ENCODE data around the gene CNOT1.
"Not testable (repeated sequence)": the region's sequence is repeated elsewhere in the genome, so short reads cannot be mapped to it uniquely, and the experiment has no call there.

CNOT1 gene

DNA sequence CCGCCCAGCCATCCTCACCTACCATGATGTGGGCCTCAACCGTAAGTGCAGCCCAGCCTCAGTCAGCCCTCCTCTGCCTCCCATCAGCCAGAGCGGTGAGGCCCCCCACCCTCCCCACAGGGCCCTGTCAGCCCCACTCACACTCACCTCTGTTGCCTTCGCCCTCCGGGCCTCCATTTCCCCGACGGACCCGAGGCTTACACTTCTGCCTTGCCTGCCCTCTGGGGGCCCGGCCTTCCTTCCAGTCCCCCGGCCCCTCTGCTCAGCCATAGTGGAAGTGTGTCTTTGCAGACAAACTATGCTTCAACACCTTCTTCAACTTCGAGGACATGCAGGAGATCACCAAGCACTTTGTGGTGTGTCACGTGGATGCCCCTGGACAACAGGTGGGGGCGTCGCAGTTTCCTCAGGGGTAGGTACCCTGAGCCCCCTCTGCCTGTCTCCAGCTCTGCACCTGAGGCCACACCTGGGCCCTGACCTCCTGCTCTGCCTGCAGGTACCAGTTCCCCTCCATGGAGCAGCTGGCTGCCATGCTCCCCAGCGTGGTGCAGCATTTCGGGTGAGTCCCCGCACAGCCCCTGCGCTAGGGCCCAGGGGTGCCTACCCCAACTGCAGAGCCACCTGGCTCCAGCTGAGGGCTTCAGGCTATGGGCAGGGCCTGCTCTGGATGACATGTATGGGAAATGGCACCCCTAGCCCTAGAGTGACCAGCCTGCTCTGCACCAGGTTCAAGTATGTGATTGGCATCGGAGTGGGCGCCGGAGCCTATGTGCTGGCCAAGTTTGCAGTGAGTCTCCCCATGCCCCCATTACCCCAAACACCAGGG is 125.5 kb downstream of the CNOT1 start:
- no peak for DNase-seq (ENCODE audit: low read depth in 4 of 4, low spot score in 1 of 4)

DNA sequence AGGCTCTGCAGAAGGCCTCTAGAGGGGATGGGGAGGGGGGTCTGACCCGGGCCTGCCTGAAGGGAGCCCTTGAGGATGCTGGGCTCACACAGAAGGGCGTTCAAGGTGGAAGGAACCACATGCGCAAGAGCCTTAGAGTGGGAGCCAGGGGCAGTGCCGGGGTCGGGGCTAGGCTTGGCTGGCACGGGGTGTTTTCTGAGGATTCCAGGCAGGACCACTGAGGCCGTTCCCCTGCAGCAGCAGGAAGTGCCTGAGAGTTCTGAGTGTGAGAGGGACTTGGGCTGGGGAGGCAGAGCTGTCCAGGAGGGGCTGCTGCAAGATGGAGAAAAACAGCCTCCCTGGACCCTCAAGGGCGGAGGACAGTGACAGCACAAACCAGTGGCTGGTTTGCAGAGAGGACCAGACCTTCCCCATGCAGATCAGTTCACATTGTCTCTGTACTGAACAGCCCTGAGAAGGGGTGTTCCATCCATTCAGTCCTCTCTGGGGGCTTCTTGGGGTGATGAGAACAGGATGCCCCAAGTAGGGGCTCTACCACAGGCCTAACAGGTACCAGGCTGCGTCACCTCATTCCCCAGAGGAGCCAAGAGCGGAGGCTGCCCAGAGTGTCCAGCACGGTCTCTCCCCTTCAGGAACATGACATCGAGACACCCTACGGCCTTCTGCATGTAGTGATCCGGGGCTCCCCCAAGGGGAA is 126.3 kb downstream of the CNOT1 start:
- no peak for DNase-seq (ENCODE audit: low read depth in 4 of 4, low spot score in 1 of 4)

DNA sequence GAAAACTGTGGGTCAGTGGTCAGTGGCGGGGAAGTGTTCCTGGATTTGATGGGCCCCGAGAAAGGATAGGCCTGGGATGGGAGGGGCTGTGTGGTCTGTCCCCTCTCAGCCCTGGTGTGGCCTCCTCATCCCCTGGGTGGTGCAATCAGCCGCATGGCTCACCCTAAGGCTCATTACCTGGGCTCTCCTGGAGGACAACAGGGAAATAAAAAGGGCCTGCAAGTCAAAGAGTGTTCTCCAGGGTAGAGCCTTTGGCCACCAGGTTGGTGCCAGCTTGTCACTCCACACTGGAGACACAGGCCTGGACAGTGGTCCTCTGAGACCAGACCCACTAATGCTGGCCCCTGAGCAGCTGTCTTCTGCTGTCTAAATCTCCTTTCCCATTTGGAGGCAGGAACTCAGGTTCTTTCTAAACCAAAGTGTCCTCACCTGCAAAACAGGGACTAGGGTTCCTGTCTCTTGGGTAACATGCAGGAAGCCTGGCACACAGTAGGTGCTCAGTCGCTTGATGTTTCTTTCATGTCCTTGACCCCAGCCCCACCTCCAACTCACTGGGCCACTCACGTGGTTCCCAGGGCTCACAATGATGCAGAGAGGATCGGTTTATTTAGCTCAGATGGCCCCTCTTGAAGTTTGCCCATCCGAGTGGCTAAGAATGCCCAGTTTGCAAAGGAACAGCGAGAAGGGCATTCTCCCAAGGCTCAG is 127.3 kb downstream of the CNOT1 start:
- no peak for DNase-seq (ENCODE audit: low read depth in 4 of 4, low spot score in 1 of 4)

DNA sequence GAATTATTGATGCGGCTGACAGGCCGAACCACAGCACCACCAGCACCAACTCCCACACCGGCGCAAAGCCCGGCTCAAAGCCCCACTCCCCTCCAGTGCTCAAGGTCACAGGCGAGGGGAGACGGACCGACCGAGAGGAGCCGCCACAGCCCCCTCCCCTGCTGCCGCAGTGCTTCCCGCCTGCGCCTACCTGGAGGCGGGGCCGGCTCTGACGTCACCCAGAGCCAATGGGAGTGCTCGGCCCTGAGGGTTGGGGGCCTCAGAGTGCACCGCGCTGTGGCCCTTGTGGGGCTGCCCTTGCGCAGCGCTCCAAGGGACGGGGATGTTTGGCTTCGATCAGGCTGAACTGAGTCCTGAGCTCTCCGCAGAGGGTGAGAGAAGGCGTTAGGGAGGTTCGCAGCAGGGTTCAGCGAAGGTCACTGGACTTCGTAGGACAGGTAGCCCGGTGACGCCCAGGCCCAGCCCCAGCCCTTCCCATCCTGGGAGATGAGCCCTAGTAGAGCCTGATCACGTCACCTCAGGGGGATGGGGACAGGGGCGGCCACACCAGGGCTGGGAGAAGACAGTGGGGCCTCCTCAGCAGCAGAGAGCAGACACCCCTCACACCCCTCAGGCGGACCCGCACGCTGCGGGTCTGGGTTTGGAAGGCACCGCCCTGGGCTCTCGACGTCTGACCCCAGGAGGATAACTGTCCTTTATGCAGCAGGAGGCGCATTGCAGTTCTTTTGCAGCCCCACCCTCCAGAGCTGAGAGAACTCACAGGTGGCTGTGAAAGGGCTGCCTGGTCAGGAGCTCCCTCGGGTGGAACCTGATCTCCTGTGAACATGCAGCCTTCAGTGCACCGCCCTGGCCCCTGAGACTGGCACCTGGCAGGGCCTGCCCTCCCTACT is 128.1 kb downstream of the CNOT1 start:
- DNase-seq (ENCODE audit: low read depth in 4 of 4, low spot score in 1 of 4), result peak in 1 of 4 experiments; percentile 42

DNA sequence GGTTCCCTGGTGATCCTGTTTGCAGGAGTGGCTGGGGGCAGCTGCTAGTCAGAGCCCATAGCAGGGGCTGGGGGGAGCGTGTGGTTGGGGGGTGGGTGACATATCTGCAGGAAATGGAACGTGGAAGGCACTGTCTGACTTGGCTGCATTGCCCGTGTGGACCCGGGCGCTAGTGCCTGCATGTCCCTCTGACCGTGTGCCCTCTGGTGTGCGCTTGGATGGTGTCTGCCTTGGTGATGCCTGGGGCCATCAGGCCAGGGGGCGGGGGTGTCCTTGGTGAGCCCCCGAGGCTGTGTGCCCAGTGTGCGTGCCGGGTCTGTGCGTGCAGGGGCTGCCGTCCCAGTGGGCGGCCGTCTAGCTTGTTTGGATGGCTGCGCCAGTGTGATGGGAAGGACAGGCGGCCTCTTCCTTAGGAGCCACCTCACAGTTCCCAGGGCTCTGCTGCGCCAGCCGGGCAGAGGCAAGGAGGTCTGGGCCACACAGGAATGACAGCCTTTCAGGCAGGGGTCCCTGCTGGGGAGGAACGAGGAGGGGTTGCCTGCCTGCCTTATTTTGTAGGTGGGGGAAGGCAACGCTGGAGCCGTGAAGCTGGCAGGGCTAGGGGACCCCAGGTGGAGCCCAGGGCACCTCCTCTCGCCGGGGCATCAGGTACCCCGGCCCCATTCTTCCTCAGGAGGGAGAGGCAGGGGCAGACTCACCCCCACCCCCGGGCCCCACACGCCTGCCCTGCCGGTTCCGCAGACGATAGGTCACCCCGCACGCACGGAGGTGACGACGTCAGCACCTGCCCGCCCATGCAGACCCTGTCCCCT is 129.0 kb downstream of the CNOT1 start:
- DNase-seq (ENCODE audit: low read depth in 4 of 4, low spot score in 1 of 4), result no peak

DNA sequence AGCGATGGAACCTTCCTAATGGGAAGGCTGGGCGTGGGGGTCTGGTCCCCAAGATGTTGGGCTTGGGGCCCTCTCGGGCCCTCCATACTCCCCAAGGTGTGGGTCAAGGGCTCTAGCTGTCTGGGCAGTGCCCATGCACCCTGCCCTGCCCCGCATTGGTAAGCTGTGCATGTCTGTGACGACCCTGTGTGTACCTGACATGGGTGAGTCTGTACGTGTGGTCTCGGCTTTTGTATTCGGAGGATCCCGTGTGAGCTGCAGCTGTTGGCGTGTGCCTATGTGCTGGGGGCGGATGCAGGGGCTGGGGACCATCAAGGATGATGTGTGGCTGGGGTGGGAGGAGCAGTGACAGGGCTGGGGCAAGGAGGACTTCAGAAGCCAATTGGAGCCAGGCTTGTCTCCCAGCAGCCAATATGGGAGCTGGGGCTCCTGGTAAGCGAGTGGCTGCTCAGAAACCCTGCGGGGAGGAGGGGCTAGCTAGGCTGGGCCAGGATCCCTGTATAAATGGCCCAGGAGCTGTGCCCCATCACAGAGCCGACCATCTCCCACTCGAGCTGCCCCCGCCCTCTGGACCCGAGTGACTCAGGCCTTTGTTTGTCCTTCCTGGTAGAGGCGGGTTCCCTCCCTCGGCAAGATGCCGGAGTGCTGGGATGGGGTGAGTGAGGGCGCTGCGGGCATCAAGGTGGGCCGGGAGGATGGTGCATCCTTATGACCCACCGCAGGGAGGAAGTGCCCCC is 129.8 kb downstream of the CNOT1 start, which contains the start of gene NDRG4:
Gene NDRG4, plus strand, starts transcription at position 529 of the 737 bp plus-strand sequence. Its CDS starts 106 bp downstream, at position 635.
- no peak for DNase-seq (ENCODE audit: low read depth in 4 of 4, low spot score in 1 of 4)

DNA sequence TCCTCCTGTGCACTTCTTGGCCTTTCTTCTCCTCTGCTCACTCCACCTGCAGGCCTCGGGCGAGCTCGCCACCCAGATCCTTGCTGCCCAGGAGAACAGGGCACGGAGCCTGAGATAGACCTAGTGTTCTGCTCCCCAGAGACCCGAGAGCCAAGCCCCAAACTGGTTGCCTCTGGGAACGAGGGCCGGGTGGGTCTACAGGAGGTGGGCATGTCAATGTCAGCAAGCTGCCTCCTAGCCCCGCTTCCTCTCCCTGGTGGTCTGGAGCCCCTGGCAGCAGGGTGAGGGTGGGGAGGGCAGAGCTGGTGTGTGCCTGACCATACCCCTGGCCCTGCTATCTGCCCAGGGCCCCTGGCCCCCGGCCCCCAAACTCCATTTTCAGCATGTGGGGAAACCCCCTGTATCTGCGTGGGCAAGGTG is 130.5 kb downstream of the CNOT1 start:
- DNase-seq (ENCODE audit: low read depth in 4 of 4, low spot score in 1 of 4), result no peak

DNA sequence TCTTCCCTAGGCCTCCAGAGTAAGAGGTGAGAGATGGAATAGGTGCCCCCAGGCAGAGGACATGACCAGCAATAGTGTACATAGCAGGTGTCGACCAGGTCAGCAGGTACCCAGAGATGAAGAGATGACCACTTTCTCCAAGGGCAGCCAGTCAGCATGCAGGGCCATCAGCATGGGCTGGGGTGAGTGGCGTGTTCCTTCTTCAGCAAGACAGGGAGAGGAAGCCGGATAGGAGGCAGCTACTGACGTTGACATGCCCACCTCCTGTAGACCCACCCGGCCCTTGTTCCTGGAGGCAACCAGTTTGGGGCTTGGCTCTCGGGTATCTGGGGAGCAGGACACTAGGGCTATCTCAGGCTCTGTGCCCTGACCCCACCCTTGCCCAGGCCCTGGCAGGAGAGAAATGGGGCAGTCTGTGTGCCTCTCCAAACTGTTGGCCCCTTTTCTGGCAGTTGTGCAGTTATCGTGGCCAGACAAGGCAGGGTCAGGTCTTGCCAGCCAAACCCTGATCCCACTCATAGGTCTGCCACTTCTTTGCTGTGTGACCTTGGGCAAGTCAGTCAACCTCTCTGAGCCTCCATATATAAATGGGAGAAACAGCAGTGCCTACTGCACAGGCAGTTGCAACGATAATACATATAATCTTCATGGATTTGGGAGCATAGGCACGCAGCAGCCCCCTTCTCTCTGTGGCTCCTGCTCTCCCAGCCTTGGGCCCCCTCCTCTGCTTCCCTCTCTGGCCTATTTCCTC is 131.1 kb downstream of the CNOT1 start:
- no peak for DNase-seq (ENCODE audit: low read depth in 4 of 4, low spot score in 1 of 4)

DNA sequence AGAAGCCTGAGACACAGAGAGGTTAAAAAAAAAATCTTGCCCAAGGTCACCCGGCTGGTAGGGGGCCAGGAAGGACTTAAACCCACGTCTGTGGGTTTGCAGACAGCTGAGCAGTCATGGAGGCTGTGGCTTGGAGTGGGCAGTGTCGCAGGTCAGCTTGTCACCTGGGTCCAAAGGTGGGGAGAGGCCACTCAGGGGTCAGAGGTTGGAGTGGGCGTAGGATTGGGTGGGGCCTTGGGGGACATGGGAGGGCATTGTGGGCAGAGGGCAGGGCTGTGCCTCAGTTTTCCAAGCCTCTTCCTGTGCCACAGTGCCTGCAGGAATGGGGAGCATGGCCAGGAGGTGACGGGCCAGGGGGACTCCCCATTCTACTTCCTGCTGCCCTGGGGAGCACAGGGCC is 131.7 kb downstream of the CNOT1 start:
- no peak for DNase-seq (ENCODE audit: low read depth in 4 of 4, low spot score in 1 of 4)

DNA sequence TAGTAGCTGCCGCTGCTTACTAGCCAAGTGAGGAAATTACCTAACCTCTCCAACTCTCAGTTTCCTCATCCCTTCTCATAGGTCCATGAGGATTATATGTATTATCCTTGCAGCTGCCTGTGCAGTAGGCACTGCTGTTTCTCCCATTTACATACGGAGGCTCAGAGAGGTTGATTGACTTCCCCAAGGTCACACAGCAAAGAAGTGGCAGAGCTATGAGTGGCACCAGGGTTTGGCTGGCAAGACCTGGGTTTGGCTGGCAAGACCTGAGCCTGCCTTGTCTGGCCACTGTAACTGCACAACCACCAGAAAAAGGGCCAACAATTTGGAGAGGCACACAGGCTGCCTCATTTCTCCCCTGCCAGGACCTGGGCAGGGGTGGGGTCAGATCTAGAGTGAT is 132.2 kb downstream of the CNOT1 start:
- DNase-seq (ENCODE audit: low read depth in 4 of 4, low spot score in 1 of 4), result no peak

DNA sequence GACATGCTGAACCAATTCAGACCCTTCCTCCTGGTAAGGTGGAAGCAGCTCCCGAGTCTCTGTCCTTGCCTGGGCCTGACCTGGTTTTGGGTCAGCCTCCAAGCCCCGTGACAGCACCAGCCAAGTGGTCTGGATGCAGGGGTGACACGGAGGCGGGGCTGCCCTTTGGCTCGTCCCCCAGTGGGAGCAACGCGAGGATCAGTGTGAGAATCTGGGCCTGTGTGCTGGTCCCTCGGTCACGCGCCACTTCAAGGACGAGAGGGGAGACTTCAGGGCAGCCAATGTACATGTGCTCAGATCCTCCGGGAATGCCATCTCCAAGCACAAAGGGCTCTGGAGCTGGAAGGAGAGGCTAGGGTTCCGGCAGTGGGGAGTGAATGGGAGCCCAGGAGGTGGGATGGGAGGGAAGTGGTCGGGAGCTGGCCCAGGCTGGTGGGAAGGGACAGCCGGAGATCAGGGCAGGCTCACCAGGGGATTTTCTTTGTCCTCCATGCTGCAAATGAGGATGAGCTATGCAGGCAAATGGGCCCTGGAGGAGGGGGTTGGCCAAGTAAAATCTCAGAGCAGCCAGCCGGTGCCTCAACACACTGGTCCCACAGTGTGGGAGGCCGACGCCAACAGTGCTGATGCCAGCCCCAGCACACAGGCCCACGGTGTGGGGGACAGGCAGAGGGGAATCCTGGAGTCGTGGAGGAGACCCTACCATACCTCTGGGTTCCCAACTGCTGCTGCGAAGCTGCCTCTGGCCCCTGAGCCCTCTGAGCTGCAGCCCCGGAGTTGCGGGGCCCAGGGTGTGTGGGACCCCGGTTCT is 133.9 kb downstream of the CNOT1 start:
- no peak for DNase-seq (ENCODE audit: low read depth in 4 of 4, low spot score in 1 of 4)

DNA sequence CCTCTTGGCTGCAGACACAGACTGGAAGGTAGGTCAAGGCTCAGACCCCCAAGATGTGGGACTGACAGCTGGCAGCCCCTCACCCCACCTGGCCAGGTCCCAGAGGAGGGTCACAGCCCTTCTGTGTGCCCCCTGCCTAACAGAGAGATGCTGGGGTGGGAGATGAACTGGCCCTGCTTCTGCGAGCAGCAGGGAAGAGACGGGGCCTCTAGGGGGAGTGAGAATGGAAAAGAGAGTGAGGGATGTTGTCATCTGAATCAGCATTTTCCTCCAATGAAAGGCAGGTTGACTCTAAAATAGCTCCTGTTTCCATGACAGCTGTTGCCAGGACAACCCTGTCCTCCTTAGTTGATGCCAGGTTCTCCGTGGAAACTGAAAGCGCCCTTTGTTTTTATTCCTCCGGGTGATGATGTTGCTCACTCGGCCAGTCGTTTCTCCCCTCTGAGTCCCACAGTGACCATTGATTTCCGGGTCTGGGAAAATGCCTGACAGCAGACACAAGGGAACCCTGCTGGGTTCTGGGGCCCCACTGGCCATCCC is 134.6 kb downstream of the CNOT1 start:
- peak in 2 of 4 experiments; percentile 35 to 60 for DNase-seq (ENCODE audit: low read depth in 4 of 4, low spot score in 1 of 4)

DNA sequence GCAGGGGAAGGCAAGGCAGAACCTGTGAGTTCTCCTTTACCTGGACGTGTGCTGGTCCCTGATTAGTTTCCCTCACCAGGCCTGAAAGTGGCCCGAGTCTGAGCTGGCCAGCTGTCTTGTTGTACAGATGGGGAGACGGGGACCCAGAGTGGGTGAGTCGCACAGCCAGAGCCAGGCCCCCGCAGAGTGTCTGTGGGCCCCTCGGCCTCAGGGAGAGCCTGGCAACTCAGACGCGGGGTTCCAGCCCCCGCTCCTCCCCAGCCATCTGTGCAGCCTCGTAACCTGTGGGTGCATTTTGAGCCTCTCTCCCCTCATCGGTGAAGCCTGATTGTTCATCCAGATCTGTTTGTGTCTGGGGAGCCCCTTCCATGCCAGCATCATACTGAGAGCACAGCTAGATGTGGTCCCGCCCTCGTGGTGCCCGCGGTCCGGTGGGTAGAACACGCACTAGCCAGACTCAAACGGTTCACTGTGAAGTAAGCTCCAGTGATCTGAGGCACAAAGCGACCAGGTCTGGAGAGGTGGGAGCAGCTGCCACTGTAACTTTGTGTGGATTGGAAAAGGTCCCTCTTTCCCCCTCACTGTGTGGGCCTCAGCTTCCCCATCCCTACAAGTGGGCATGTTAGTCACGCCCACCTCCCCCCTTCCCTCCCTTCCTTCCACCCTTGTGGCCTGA is 135.7 kb downstream of the CNOT1 start:
- no peak for DNase-seq (ENCODE audit: low read depth in 4 of 4, low spot score in 1 of 4)

DNA sequence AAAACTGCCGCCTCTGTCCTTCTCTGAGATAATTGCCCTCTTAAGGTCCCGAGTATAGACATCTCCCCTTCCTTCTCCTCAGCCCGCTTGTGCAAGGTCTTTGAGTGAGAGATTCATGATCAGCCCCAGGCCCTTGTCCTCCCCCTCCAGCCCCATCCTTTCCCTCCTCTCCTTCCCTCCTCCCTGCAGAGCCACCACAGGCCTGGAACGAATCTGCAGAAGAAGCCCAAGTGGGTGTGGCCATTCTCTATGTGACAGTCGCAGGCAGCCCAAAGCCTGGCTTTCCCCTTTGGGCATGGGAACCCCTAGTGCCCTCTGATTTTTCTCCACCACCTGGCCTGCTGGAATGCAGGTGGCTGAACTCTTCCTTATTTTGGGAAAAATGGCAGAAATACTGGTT is 136.9 kb downstream of the CNOT1 start:
- DNase-seq (ENCODE audit: low read depth in 4 of 4, low spot score in 1 of 4), result no peak

DNA sequence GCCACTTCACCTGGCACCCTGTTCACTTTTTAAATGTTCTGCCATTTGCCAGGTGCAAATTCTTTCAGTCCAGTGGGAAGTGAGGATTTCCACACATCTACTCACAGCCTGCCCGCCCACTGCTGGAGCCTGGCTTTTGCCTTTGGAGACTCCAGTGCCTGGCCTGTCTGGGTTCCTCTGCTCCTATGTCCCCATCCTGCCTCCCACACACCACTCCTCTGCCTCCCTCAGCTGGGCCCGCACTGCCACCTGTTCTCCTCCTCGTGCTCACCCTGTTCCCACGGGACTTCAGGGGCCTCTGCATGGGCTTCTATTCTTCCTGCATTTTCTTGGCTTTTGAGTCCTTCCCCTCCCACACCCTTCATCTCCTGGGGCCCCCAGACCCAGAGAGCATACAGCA is 137.6 kb downstream of the CNOT1 start:
- DNase-seq (ENCODE audit: low read depth in 4 of 4, low spot score in 1 of 4), result no peak

DNA sequence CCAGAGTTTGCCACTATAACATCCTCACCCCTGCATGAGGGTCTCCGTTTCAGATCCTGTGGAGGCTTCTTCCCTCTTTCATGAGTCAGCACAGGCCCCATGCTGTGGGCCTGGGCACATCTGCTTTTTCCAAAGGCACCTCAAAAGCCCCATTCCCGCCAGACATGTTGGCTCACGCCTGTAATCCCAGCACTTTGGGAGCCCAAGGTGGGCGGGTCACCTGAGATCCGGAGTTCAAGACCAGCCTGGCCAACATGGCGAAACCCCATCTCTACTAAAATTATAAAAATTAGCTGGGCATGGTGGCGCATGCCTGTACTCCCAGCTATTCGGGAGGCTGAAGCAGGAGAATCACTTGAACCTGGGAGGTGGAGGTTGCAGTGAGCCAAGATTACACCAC is 139.1 kb downstream of the CNOT1 start:
- not testable (repeated sequence) for DNase-seq (ENCODE audit: low read depth in 4 of 4, low spot score in 1 of 4)

DNA sequence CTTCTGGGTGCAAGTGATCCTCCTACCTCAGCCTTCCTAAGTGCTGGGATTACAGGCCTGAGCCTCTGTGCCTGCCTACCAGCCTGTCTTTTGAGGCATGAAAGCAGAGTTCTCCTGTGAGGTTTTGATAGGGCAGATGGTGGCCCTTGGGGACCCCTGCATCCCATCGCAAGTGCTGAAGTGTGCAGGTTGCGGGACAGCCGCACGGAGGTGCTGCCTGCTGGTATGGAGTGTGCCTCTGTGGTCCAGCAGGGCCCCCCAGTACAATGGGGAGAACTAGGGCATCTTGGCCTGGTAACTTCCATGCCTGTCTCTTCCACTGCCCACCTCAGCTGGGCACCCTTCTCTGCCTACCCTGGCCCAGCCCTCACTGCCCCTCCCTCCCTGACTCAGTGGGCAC is 139.6 kb downstream of the CNOT1 start:
- DNase-seq (ENCODE audit: low read depth in 4 of 4, low spot score in 1 of 4), result no peak
